CD4-positive, alpha-beta T cell (primary cell): ENCODE measurements around the gene PRSS27. TPM values are rescaled to one million over a fixed set of nuclear protein-coding genes. Genes with fewer than 3 reads are reported as not detected.
A peak's percentile ranks its signal among the peaks of the same experiment; 100 is the strongest.
"Not testable (repeated sequence)": the region's sequence is repeated elsewhere in the genome, so short reads cannot be mapped to it uniquely, and the experiment has no call there.

Experiments used
- ATAC-seq: fragments of 200-7000 bp; cut with Tn5 transposase; one replicate; pipeline ENCODE4 v1.10.0; 2022; ENCODE audit warnings: mild to moderate bottlenecking; ENCODE audit not compliant: poor library complexity
- CTCF ChIA-PET: fragments of 350-600 bp; sonication (Branson Sonifier 250); formaldehyde crosslinking; loops from one replicate; lab custom pipeline; 2021; ENCODE audit warnings: antibody characterized with exemption, inconsistent platforms; lab: Charles Lee
- POLR2A ChIA-PET: fragments of 350-600 bp; sonication (Branson Sonifier 250); formaldehyde crosslinking; loops from one replicate; lab custom pipeline; 2021; ENCODE audit warnings: antibody characterized with exemption, inconsistent platforms; lab: Charles Lee
- DNase-seq, 14 experiments: peaks; one replicate each; pipeline ENCODE4 v3.0.0-alpha.2; 2013 to 2020; ENCODE audit warnings: mixed read lengths in 2 of 14
- H3K27ac ChIP-seq, 2 donors: one replicate each; pipeline versions ENCODE4 v1.5.1 to v1.7.0; 2013; ENCODE audit warnings: low read length in 2 of 2, low read depth in 1 of 2, mild to moderate bottlenecking in 1 of 2
- H3K27me3 ChIP-seq, 2 experiments: 1 replicate in 1 of 2; 2 replicates in 1 of 2; pipeline versions ENCODE4 v1.6.1 to v1.7.0; 2013; ENCODE audit warnings: low read length in 2 of 2, control low read depth in 1 of 2, mild to moderate bottlenecking in 1 of 2, moderate library complexity in 1 of 2; ENCODE audit not compliant: insufficient read depth in 2 of 2, control insufficient read depth in 1 of 2
- H3K36me3 ChIP-seq: one replicate; pipeline ENCODE4 v1.6.1; 2013; ENCODE audit warnings: low read length, control low read depth; ENCODE audit not compliant: insufficient read depth
- H3K4me1 ChIP-seq: one replicate; pipeline ENCODE4 v1.6.1; 2013; ENCODE audit warnings: low read length, control low read depth; ENCODE audit not compliant: insufficient read depth
- H3K4me3 ChIP-seq: one replicate; pipeline ENCODE4 v1.5.1; 2013; ENCODE audit warnings: mild to moderate bottlenecking, low read length, moderate library complexity
- H3K9me3 ChIP-seq, 2 experiments: 1 replicate in 1 of 2; 2 replicates in 1 of 2; pipeline versions ENCODE4 v1.6.1 to v1.7.0; 2013; ENCODE audit warnings: low read length in 2 of 2, mild to moderate bottlenecking in 2 of 2, control low read depth in 1 of 2, moderate library complexity in 1 of 2; ENCODE audit not compliant: control insufficient read depth in 1 of 2, insufficient read depth in 1 of 2
- H3K27ac Mint-ChIP-seq: one replicate; pipeline ENCODE4 v1.8.0; 2020; ENCODE audit warnings: mixed read lengths
- H3K27me3 Mint-ChIP-seq: one replicate; pipeline ENCODE4 v1.8.0; 2021; ENCODE audit warnings: mixed read lengths
- H3K36me3 Mint-ChIP-seq: one replicate; pipeline ENCODE4 v1.8.0; 2021; ENCODE audit warnings: low read depth, mixed read lengths
- H3K4me1 Mint-ChIP-seq: one replicate; pipeline ENCODE4 v1.8.0; 2021; ENCODE audit warnings: low read depth, mixed read lengths
- H3K4me3 Mint-ChIP-seq: one replicate; pipeline ENCODE4 v1.8.0; 2020; ENCODE audit warnings: mild to moderate bottlenecking, mixed read lengths
- H3K9me3 Mint-ChIP-seq: one replicate; pipeline ENCODE4 v1.8.0; 2020; ENCODE audit warnings: mixed read lengths
- CTCF ChIP-seq: fragments of 200-600 bp; IDR thresholded peaks from one replicate; pipeline ENCODE4 v1.8.0; 2022; ENCODE audit warnings: antibody characterized with exemption, mild to moderate bottlenecking
- intact Hi-C, 2 experiments: fragments of 100-400 bp; cut with DNase I in 1 of 2; cut with micrococcal nuclease in 1 of 2; formaldehyde crosslinking; loops; one replicate each; pipeline versions ENCODE4 v1.15.1 to v1.9.0; 2023 to 2025; cut with DNase I, micrococcal nuclease
- total RNA-seq, 174 experiments: library from RNA in 2 of 174; stranded (reverse) in 2 of 174; gene quantifications; one replicate each; pipeline ENCODE4 v1.2.3 and lab custom pipeline; 2021 to 2026

The PRSS27 gene
- total RNA-seq, 2 experiments from 2014 or later: 0.28 to 0.44 TPM

DNA sequence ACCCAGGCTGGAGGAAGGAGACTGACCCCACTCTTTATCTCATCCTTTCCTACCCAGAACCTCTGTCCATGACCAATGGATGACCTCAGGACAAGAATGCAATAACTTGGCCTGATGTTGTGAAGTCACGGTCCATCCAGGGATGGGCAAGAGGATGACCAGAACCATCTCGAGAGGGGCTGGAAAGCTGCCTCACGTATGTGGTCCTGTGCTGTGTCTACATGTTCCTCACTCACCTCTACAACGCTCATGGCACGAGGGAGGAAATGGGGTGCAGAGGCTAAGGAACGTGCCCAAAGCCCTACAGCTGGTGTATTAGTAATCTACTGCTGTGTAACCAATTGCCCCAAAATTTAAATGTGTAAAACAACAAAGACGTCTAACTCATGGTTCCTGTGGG, 45.0 kb downstream of the PRSS27 start:
- Histone ChIP-seq H3K27ac (no peak overlapping the region), H3K27me3 (no peaks in the 10 kb centered on the region), H3K9me3 (no peaks in the 10 kb centered on the region), H3K36me3 (no peaks in the 10 kb centered on the region), H3K4me3 (no peak overlapping the region), H3K4me1 (peaks cover 34% of the 10 kb centered on the region)
- H3K27ac Mint-ChIP-seq: no peak overlapping the region
- H3K36me3 Mint-ChIP-seq: peaks cover 3% of the 10 kb centered on the region
- intact Hi-C loops: no loop called here
- POLR2A ChIA-PET: no interaction called here
- H3K27me3 Mint-ChIP-seq: no peaks in the 10 kb centered on the region
- peaks cover 15% of the 10 kb centered on the region for H3K4me1 Mint-ChIP-seq
- no peak for TF ChIP-seq CTCF
- ATAC-seq (no peak), DNase-seq (peak in 1 of 14 experiments; percentile 24)
- H3K4me3 Mint-ChIP-seq: peak overlapping the region; percentile 45
- H3K9me3 Mint-ChIP-seq: no peaks in the 10 kb centered on the region
- CTCF ChIA-PET: no interaction called here

- H3K4me3 ChIP-seq: peak overlapping the region; percentile 86
- CTCF ChIA-PET: no interaction called here
- H3K27me3 ChIP-seq: no peaks in the 10 kb centered on the region
- Mint-ChIP-seq H3K9me3 (no peaks in the 10 kb centered on the region), H3K27me3 (no peaks in the 10 kb centered on the region), H3K4me1 (peaks cover 27% of the 10 kb centered on the region), H3K27ac (peak overlapping the region; percentile 91), H3K36me3 (peaks cover 18% of the 10 kb centered on the region), H3K4me3 (peak overlapping the region; percentile 86)
- TF ChIP-seq CTCF: no peak
- no peaks in the 10 kb centered on the region for H3K9me3 ChIP-seq
- ATAC-seq (peak; percentile 94), DNase-seq (peak; percentile 87 to 98 (median 94))
- POLR2A ChIA-PET: interaction anchor here (0.7 to 1.6 kb wide), 8 partner anchors 9 to 891 kb away, joined by 3 to 30 read pairs (median 4); partner anchors contain the start of genes ELOB, KCTD5, NUBP2 and SPSB3
- peaks cover 8% of the 10 kb centered on the region for H3K36me3 ChIP-seq
- intact Hi-C loops: loop anchor here in 1 of 2 experiments (1.0 to 2.0 kb wide), 4 partner anchors 9 to 103 kb away; partner anchors contain the start of genes ELOB, KCTD5, PRSS27 and SRRM2
- H3K4me1 ChIP-seq: peaks cover 39% of the 10 kb centered on the region
- peak overlapping the region; percentile 57 to 66 for H3K27ac ChIP-seq
Observed at GRCh38 chr16:2673066-2673999, 46.7 kb downstream of the PRSS27 start.

- Mint-ChIP-seq H3K9me3 (no peaks in the 10 kb centered on the region), H3K4me3 (peak overlapping the region; percentile 82), H3K27me3 (no peaks in the 10 kb centered on the region), H3K27ac (peak overlapping the region; percentile 58), H3K4me1 (peaks cover 27% of the 10 kb centered on the region), H3K36me3 (peaks cover 22% of the 10 kb centered on the region)
- TF ChIP-seq CTCF: no peak
- peaks cover 17% of the 10 kb centered on the region for H3K36me3 ChIP-seq
- no peaks in the 10 kb centered on the region for H3K27me3 ChIP-seq
- H3K4me1 ChIP-seq: peaks cover 39% of the 10 kb centered on the region
- no peak overlapping the region for H3K4me3 ChIP-seq
- no peak for DNase-seq
- CTCF ChIA-PET: no interaction called here
- intact Hi-C loops: loop anchor here in 1 of 2 experiments (2.0 kb wide), 2 partner anchors 49 to 105 kb away; partner anchors contain the start of genes ELOB and PRSS27
- POLR2A ChIA-PET: no interaction called here
- no peak overlapping the region for H3K27ac ChIP-seq
- no peaks in the 10 kb centered on the region for H3K9me3 ChIP-seq
- ATAC-seq: no peak
Observed at GRCh38 chr16:2671741-2672140, 48.3 kb downstream of the PRSS27 start.

DNA sequence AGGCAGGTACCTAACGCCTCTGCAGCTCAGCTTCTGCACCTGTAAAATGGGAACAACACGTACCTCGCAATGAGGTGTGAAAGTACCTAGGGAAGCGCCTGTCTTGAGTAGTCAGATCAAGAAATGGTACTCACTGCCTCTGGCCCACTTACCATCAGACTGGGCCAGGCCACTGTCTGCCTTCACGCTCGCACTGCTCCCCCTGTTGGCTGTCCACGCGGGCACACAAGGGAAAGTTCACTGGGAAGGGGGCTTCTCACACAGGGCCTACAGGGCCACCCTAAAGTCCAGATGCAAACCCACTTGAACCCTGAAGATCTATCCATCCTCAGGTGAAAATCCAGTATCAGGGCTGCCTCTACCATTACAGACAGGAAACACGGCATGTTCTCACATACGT, 48.8 kb downstream of the PRSS27 start:
- H3K4me1 Mint-ChIP-seq: peaks cover 27% of the 10 kb centered on the region

More for the DNA sequence above, 48.8 kb downstream of the PRSS27 start:
- peaks cover 39% of the 10 kb centered on the region for H3K4me1 ChIP-seq
- intact Hi-C loops, H3K27ac ChIP-seq, H3K27me3 ChIP-seq, H3K27ac Mint-ChIP-seq, H3K4me3 ChIP-seq, H3K9me3 ChIP-seq, H3K9me3 Mint-ChIP-seq, H3K27me3 Mint-ChIP-seq, ATAC-seq, CTCF ChIA-PET: not testable (repeated sequence)
- POLR2A ChIA-PET: interaction anchor here (1.5 kb wide), 1 partner anchor 11 kb away, joined by 4 read pairs; the partner anchor contains the start of gene KCTD5
- peak in 2 of 14 experiments; percentile 19 to 47 for DNase-seq
- Mint-ChIP-seq H3K4me3 (peak overlapping the region; percentile 82), H3K36me3 (peaks cover 26% of the 10 kb centered on the region)
- peaks cover 17% of the 10 kb centered on the region for H3K36me3 ChIP-seq
